Measurements from ENCODE around the gene KIAA1614.

- TF ChIP-seq CTCF (conservative IDR thresholded peaks at IDR 0.05) (no peak), EZH2 (IDR thresholded peaks at IDR 0.05; ENCODE audit: low read depth) (no peak)
These were observed 12.9 kb downstream of the KIAA1614 start for GRCh38 chr1:180925471-180926051.

Data from PC-9 (cell line).